SH-SY5Y (cell line): ENCODE results near the gene WNK2.

Experiments
- GATA2 ChIP-seq: IDR thresholded peaks from 2 replicates; pipeline ENCODE4 v1.6.1; 2011; ENCODE audit warnings: mild to moderate bottlenecking, low read depth, low read length
- GATA3 ChIP-seq: IDR thresholded peaks from 2 replicates; pipeline ENCODE4 v1.6.1; 2011; ENCODE audit warnings: low read depth, mild to moderate bottlenecking, low read length, moderate library complexity

DNA sequence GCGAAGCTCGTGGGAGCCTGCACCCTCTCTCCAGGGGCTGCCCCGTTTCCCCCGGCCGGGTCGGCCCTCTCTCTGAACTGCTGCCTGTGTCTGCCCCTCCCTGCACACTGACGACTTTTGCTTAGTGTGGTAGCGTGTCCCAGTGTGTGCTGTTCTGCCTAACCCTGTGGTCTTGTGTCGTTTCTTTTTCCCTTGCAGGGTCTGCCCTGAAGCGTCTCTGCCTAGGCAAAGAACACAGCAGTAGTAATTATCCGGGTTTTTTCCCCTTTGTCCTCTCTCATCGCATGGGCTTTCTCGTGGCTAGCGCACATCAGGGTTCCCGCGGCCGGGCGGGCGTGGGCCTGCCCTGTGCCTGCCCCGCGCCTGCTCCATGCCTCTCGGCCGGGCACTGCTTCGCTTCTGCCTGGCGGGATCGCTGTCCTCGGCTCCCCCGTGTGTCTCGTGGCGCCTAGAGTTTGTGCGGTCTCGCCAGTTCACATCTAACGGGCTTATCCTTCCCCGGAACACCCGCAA is 122.7 kb downstream of the WNK2 start:
- no peak for TF ChIP-seq GATA3
- TF ChIP-seq GATA2 = no peak
